Choroid plexus epithelial cell (primary cell): ENCODE results near the gene IRX5.

Experiments used
- DNase-seq: peaks from one replicate; pipeline ENCODE4 v3.0.0-alpha.2; 2010; ENCODE audit warnings: low read depth
- H3K4me3 ChIP-seq: 2 replicates; pipeline ENCODE4 v1.5.1; 2011; ENCODE audit warnings: low read depth, mild to moderate bottlenecking, control low read depth, low read length, moderate library complexity
- CTCF ChIP-seq: conservative IDR thresholded peaks from 2 replicates; pipeline ENCODE4 v1.5.1; 2011; ENCODE audit warnings: low read depth, mild to moderate bottlenecking, control low read depth, inconsistent platforms, low read length, moderate library complexity

IRX5 gene

DNA sequence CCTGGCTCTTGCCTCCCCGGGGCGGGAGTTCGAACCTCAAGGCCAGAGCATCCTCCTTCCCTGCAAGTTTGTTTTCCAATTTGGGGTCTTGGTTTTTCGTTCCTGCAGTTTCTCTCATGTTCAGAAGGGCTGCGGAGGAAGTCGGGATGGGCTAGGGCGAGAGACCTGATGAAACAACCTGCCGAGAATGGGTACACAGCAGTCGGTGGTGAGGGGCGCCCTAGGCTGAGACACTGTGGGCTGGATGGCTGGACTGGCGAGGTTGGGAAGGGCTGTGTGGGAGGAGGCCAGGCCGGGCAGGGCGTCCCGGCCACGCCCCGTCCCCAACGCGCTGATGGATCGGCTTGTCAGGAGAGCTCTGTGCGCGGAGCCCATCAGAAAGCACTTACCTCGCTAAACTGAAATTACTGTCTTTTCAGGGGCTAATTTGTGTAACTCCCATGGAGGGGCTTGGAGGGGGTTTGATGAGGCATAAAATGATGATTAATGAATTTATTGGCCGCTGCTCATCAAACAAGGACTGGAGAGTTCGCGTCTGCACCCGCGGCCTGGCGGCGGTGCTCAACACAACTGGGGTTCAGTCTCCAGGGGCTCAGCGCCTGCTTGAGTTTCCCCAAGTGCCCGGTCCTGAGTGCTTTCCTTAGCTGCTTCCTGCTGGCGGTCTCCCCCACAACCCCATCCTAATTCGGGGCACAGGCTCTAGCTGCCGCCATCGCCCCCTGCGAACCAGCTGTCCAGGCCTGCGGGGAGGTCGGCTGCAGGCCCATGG is 9.0 kb downstream of the IRX5 start:
- no peak overlapping the region for H3K4me3 ChIP-seq
- TF ChIP-seq CTCF: no peak
- no peak for DNase-seq

DNA sequence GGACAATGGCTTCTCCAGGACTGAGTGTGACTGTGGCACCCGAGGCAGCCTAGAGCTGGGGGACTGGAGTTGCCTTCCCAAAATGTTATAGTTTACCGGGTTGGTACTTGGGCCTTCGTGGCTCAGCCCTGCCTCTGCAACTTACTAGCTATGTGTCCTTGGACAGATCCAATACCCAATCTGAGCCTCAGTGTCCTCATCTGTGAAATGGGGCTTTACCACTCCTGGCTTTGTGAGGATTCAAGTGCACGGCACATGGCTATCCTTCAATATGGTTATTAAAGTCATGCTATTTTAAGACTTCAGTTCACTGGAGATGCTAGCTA is 9.6 kb downstream of the IRX5 start:
- no peak overlapping the region for H3K4me3 ChIP-seq
- TF ChIP-seq CTCF: no peak
- no peak for DNase-seq

GRCh38 chr16:54942353-54942943 is 11.8 kb downstream of the IRX5 start:
- DNase-seq: no peak
- TF ChIP-seq CTCF: no peak
- no peak overlapping the region for H3K4me3 ChIP-seq

DNA sequence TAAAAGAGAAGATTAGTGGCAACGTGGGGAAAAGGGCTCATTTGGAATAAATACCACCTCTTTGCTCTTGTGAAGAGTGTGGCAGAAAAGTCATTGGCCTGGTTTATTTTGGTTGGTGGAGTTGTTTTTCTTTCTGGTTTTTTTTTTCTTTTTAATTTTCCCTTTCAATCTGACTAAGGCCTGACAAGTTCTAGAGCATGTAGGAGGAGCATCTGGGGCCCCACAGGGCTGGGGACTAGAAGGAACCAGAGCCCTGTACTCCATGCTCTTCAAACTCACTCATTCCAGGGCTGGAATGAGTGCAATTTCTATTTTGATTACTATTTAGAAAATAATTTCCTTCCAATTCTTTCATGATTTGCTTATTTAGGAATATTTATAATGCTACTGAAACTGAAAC is 13.3 kb downstream of the IRX5 start:
- no peak for TF ChIP-seq CTCF
- DNase-seq: no peak
- H3K4me3 ChIP-seq: no peak overlapping the region

DNA sequence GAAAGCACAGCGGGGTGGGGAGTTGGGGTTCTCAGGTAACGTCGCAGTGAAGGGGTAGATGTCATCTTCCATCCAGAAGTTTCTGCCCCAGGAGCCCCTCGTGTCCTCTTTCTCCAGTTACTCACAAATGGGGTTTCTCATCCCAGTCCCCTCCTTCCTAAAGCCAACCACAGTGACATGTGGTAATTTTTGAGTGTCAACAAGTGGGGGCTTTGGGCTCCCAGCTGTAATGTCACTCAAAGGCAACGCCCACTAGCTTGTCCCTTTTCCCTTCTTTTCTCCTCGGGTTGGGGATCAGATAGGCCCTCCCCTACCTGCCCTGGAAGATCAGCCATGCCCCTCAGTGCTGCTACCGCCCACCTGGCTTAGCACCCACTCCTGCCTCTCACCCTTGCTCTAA is 14.4 kb downstream of the IRX5 start:
- no peak for TF ChIP-seq CTCF
- H3K4me3 ChIP-seq: no peak overlapping the region
- DNase-seq: no peak

DNA sequence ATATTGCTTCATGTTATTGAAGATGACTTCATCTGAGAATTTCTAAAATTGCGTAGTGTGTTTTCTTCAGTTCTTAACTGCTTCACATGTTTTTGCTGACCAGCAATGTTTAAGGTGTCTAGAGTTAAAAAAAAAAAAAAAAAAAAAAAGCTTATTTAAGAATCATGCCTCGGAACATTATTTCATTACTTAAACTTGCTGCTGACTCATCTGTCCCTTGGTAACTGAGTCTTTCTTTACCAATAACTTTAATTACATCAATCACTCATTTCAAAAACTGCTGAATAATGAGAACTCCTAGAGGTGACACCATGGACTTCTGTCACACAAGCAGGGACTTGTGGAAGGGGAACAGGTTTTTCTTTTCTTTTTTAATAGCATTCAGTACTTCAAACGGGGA is 16.2 kb downstream of the IRX5 start:
- no peak overlapping the region for H3K4me3 ChIP-seq
- no peak for TF ChIP-seq CTCF
- no peak for DNase-seq

GRCh38 chr16:54947616-54948015 is 17.0 kb downstream of the IRX5 start:
- H3K4me3 ChIP-seq: no peak overlapping the region
- no peak for TF ChIP-seq CTCF
- no peak for DNase-seq
